ENCODE data around the gene TOM1. TPM values are rescaled to one million over a fixed set of nuclear protein-coding genes. Genes with fewer than 3 reads are reported as not detected.

TOM1 gene
- total RNA-seq, 1 experiment from 2014 or later, result 19.0 TPM

DNA sequence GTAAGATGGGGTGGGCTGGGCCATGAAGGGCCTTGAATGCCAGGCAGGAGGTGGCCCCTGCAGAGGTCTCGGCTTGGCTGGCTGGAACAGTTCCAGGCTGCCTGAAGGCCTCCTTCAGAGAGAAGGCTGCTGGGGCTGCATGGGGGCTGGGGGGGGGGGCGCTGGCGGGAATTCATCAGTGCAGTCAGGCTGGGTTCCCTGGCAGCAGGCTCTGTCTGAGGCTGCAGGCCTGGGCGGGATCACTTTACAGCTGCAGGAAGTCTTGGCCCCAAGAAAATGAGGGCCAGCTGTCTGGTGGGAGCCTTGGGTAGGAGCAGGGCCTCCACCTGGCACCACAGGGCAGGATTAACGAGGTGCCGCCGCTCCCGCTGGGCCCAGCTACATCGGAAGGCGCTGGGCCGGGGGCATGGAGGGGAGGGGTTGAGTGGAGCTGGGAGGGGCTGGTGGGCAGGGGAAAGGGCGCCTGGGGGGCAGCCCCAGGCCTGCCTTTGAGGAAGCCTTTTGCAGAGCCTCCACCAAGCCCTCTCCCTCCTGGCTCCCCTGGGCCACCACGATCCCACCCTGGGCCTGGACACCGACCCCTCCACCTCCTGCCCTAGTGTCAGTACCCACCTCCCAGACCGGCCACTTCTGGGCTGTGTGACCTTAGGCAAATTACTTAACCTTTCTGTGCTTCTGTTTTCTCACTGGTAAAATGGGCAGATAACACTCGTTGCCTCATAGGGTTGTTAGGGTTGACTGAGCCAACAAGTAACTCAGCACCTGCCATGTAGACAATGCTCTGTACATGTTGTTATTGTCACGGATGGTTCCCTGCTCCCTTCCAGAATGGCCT lies 50.2 kb downstream of the TOM1 start:
- TF ChIP-seq CTCF (conservative IDR thresholded peaks at IDR 0.05; ENCODE audit: low read depth, low read length) (no peak), EZH2 (IDR thresholded peaks at IDR 0.05; ENCODE audit: low read length, unreplicated experiment) (no peak), EZH2phosphoT487 (IDR thresholded peaks at IDR 0.05; ENCODE audit: borderline replicate concordance, low read length) (no peak)
- BruUV-seq (replicated peaks), result no TSS peak
- Histone ChIP-seq H3K9me2 (replicated peaks; ENCODE audit: low read length) (no peaks in the 10 kb centered on the region), H3K4me1 (ENCODE audit: insufficient read depth, low read length) (peaks cover 11% of the 10 kb centered on the region), H3K4me2 (ENCODE audit: low read length) (peak overlapping the region; percentile 48; the same call in 1 of the 2 replicates), H3K36me3 (ENCODE audit: low read depth, low read length) (no peaks in the 10 kb centered on the region), H2AFZ (ENCODE audit: low read length) (peak overlapping the region; percentile 75; the same call in 1 of the 2 replicates), H4K20me1 (ENCODE audit: low read length) (no peaks in the 10 kb centered on the region), H3K4me3 (ENCODE audit: low read length) (no peak overlapping the region), H3K27me3 (ENCODE audit: low read length) (no peaks in the 10 kb centered on the region), H3K9me3 (ENCODE audit: low read length) (no peaks in the 10 kb centered on the region), H3F3A (ENCODE audit: low read length, unreplicated experiment) (no peaks in the 10 kb centered on the region), H3K27ac (ENCODE audit: low read length) (no peak overlapping the region), H3K9ac (ENCODE audit: low read length) (no peak overlapping the region; the same call in 1 of the 2 replicates), H3K79me2 (ENCODE audit: low read length) (no peaks in the 10 kb centered on the region)
- POLR2A ChIA-PET (ENCODE audit: unreplicated experiment), result no interaction called here
- no peak for DNase-seq
- CTCF ChIA-PET, result no interaction called here
- ATAC-seq, result peak; percentile 3; the same call in 1 of the 2 replicates
- intact Hi-C loops (cut with micrococcal nuclease), result loop anchor here (1.0 to 2.0 kb wide), 3 partner anchors 81 to 273 kb away; no protein-coding TSS in a partner anchor

- ATAC-seq, result peak; percentile 95
- DNase-seq, result peak; percentile 81
- ChIA-PET POLR2A (ENCODE audit: unreplicated experiment) (interaction anchor here (0.6 to 0.7 kb wide), 3 partner anchors 160 to 277 kb away, joined by 3 read pairs; no protein-coding TSS in a partner anchor), CTCF (interaction anchor here (0.5 to 1.2 kb wide), 10 partner anchors 21 to 773 kb away, joined by 3 to 11 read pairs (median 5); partner anchors contain the start of gene HMOX1)
- H3K4me3 ChIP-seq (ENCODE audit: low read length), result peak overlapping the region; percentile 70
- peak overlapping the region; percentile 52 for H3K27ac ChIP-seq (ENCODE audit: low read length)
- H3K9me2 ChIP-seq (replicated peaks; ENCODE audit: low read length), result no peaks in the 10 kb centered on the region
- intact Hi-C loops (cut with micrococcal nuclease), result loop anchor here (1.0 to 2.0 kb wide), 3 partner anchors 80 to 272 kb away; no protein-coding TSS in a partner anchor
- no peaks in the 10 kb centered on the region for H3K9me3 ChIP-seq (ENCODE audit: low read length)
- H2AFZ ChIP-seq (ENCODE audit: low read length), result peak overlapping the region; percentile 83
- peak overlapping the region; percentile 89 for H3K4me2 ChIP-seq (ENCODE audit: low read length)
- no peaks in the 10 kb centered on the region for H3K27me3 ChIP-seq (ENCODE audit: low read length)
- H3K36me3 ChIP-seq (ENCODE audit: low read depth, low read length), result no peaks in the 10 kb centered on the region
- peaks cover 11% of the 10 kb centered on the region for H3K4me1 ChIP-seq (ENCODE audit: insufficient read depth, low read length)
- H4K20me1 ChIP-seq (ENCODE audit: low read length), result no peaks in the 10 kb centered on the region
- TSS peak; percentile 45 for BruUV-seq (replicated peaks)
- H3K79me2 ChIP-seq (ENCODE audit: low read length), result no peaks in the 10 kb centered on the region
- no peaks in the 10 kb centered on the region for H3F3A ChIP-seq (ENCODE audit: low read length, unreplicated experiment)
- H3K9ac ChIP-seq (ENCODE audit: low read length), result peak overlapping the region; percentile 79
- TF ChIP-seq EZH2 (IDR thresholded peaks at IDR 0.05; ENCODE audit: low read length, unreplicated experiment) (no peak), CTCF (conservative IDR thresholded peaks at IDR 0.05; ENCODE audit: low read depth, low read length) (peak; percentile 69), EZH2phosphoT487 (IDR thresholded peaks at IDR 0.05; ENCODE audit: borderline replicate concordance, low read length) (no peak)
Observed at GRCh38 chr22:35350539-35351503, 51.1 kb downstream of the TOM1 start.
